ENCODE results near the gene COQ10A.
A peak's percentile ranks its signal among the peaks of the same experiment; 100 is the strongest.
"Not testable (repeated sequence)": the region's sequence is repeated elsewhere in the genome, so short reads cannot be mapped to it uniquely, and the experiment has no call there.

Gene COQ10A

DNA sequence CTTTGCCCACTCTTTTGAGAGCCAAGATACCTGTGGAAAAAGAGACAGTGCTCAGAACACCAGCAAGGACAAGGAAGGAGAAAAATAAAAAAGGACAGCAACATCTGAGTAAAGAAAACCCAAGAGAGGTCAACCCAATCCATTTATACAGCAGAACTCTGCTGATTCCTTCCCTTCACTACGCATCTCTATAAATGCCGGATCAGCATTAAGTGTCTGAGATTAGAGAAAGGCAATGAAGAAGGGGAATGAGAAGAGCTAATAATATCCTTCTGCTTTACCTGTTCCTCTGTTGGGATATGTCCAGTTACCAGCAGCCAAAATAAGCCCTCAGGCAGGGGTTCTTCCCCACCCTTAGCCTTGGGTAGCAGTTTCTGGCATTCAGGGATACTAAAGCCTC, 15.8 kb downstream of the COQ10A start:
- DNase-seq = no peak

GRCh38 chr12:56284263-56284662, 17.5 kb downstream of the COQ10A start:
- not testable (repeated sequence) for DNase-seq

DNA sequence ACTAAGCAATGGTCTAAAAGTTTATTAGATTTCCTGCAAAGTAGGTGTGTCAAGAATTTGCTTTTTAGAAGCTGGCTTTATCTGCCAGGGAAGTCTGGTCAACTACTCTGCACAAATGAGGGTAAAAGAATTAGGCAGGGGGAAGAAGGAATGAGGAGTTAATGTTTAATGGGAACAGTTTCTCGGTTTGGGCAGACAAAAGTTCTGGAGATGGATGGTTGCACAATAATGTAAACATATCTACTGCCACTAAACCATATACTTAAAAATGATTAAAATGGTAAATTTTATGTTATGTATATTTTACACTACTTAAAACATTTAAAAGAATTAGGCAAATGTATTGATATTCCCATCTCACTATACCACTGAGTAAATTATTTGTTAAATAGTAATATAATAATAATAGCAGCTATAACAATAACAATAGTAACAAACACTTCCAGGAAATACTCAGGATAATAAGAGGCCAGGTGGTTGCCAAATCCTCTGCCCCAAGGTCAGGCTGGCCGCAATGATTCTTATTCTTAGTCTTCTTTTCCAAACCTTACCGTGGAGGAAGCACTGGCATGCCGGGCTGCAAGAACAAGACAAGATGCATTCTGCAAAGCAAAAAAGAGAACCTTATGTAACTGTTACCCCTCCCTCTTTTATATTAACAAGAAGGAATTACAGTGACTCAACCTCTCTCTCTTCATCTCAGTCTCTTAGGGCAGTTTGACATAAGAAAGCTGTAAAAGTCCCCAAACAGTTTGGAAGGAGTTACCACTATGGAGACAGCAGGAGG, 19.5 kb downstream of the COQ10A start:
- DNase-seq = no peak

DNA sequence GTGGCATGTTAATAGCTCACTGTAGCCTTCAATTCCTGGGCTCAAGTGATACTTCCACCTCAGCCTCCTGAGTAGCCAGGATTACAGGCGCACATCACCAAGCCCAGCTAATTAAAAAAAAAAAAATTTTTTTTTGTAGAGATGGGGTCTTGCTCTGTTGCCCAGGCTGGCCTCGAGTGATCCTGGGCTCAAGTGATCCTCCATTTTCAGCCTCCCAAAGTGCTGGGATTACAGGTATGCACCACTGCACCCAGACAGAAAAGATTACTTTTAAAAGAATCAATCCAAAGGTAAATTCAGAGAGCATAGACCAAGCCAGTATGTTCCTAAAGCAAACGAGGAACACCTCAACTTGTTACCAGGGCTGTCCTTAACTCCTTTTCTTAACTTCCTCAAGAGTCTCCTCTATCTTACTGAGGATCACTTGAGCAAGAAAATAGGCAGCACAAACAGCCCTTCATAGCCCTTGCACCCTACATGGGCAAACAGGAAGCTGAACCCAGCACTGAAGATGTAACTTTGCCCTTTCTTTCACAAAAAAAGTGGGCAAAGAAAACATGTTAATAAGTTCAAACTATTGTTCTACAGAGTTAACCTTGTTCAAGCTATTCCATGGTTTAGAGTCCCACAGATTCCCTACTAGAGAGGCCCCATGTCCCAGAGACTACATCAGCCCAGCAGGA, 22.1 kb downstream of the COQ10A start:
- no peak for DNase-seq

GRCh38 chr12:56293795-56294194, 27.1 kb downstream of the COQ10A start:
- no peak for DNase-seq

- no peak for DNase-seq
Measured at GRCh38 chr12:56296295-56296694, 29.6 kb downstream of the COQ10A start.

DNA sequence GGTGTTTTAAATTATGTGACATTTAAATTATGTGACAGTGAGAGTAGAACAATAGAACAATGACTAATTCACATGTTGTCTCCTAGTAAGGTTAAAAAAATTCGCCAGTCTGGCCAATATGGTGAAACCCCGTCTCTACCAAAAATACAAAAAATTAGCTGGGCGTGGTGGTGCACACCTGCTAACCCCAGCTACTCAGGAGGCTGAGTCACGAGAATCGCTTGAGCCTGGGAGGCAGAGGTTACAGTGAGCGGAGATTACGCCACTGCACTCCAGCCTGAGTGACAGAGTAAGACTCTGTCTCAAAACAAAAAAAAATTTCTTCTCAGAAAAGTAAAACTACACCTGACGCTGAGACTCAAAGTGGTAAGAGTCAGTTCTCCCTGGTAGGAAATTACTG, 30.7 kb downstream of the COQ10A start:
- peak; percentile 12 for DNase-seq

GRCh38 chr12:56298828-56299227, 32.1 kb downstream of the COQ10A start:
- DNase-seq = no peak

DNA sequence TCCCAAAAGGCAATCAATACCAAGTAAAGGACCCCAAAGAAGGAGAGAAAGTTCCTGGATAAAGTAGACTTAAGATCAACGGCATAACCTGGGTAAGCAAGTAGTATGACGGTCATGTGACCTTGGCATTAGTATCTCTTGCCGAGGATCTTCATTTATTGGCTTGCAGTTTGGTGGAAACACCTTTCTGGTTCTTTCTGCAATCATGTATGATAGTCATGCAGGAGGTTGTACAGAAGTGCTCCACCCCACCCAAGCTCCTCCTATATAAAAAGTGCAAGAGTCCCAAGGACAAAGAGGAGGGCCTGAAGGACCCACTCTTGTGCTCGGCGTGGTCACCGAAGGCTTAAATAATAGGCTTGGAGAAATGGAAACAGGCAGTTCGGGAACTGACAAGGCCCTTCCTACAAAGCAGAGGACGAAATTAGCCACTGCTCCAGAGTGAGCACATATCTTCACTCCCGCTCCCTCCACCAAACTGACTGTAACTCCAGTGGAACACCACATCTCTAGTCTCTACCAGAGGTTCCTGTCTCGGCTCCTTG, 32.6 kb downstream of the COQ10A start:
- peak; percentile 60 for DNase-seq

- peak; percentile 99 for DNase-seq
Measured at GRCh38 chr12:56299853-56300643, 33.3 kb downstream of the COQ10A start, which contains the start of gene CS. CS (minus strand) TSS chr12:56300330; CDS start chr12:56300201, 129 bp downstream.

DNA sequence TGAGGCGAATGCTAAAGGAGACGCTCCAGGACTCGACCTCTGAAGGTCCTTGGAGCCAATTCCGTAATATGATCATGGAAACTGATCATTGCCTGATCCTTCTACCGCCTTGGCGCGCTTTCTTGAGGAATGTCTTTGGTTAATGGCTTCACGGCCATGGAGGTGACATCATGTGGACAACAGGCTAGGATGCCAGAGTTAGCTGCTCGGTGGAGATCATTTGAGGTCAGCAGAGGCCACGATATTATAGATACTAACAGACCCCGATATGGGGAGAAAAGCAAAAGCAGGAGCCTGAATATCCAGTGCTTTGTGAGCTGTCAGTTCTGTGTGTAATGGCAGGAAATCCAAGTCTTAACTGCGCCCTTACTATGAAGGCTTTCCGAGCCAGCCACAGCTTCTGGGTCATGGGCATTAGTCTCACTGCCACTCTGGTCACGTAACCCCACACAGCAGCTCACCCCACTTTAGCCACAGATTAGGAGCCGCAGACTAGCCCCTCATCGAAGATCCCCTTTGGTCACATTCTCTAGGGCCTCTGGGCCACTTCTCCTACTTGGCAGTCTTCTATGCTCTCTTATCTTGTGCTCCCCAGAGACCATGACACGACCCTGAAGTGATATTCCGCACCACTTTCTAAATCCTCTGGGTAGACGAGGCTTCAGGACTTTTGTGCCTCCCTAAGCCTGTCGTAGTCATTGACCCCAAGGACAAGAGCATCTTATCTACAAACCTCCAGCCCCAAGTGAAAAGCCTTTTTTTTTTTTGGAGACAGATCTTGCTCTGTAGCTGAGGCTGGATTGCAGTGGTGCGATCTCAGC, 34.1 kb downstream of the COQ10A start:
- no peak for DNase-seq

GRCh38 chr12:56304276-56304675, 37.5 kb downstream of the COQ10A start:
- DNase-seq = no peak

GRCh38 chr12:56304872-56305590, 38.3 kb downstream of the COQ10A start:
- DNase-seq = no peak

DNA sequence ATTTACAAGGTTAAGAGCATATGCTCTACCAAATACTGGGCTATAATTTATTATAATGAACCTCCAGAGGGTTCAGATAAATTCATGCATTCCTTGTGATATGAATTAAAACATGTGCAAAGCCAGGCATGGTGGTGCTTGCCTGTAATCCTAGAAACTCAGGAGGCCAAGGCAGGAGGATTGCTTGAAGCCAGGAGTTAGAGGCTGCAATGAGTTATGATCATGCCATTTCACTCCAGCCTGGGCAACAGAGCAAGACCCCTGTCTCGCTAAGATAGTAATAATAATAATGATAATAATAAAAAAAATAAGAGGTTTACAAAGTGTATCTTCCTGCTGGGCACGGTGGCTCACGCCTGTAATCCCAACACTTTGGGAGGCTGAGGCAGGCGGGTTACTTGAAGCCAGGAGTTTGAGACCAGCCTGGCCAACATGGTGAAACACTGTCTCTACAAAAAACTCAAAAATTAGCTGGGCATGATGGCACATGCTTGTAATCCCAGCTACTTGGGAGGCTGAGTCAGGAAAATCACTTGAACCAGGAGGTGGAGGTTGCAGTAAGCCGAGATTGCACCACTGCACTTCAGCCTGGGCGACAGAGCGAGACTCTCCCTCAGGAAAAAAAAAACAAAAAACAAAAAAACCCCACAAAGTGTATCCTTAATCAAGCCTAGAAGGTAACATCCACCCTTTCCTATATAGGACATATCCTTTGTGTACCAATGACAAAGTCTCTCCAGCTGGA, 40.7 kb downstream of the COQ10A start:
- DNase-seq = no peak

DNA sequence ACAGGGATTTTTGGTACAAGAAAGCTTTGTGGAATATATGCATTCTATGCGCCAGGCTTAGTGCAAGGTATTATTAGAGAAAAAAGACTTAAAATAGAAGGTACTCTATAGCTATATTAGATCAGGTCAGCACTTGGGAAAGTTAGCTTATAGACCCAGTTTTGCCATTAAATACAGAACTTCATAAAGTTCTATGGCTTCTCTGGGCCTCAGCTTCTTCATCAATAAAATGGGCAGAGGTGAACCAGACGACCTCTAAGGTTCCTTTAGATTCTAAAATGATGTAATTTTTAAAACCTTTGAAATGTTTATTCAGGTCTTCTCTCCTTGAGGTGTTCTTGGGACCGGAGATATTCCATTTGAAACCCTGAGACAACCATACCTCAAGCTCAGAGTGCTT, 42.0 kb downstream of the COQ10A start:
- no peak for DNase-seq

GRCh38 chr12:56311003-56311402, 44.3 kb downstream of the COQ10A start:
- DNase-seq = no peak

DNA sequence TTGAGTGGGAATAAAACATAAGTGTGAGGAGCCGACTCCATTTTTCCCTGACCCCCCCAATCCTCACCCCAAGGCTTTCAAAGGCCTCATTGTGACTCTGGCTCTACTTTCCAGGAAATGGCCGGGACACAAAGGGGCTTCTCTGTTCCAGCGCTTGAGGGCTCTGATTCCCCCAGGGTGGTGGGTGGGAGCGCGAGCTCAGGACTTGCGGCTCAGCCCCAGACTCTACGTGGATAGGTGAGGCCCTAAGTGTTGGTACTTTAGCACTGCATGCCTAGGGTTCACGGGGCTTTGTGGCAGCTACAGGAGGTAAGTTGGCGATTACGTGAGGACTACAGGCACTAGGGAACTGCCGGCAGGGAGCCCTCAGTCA, 48.5 kb downstream of the COQ10A start:
- DNase-seq = no peak

DNA sequence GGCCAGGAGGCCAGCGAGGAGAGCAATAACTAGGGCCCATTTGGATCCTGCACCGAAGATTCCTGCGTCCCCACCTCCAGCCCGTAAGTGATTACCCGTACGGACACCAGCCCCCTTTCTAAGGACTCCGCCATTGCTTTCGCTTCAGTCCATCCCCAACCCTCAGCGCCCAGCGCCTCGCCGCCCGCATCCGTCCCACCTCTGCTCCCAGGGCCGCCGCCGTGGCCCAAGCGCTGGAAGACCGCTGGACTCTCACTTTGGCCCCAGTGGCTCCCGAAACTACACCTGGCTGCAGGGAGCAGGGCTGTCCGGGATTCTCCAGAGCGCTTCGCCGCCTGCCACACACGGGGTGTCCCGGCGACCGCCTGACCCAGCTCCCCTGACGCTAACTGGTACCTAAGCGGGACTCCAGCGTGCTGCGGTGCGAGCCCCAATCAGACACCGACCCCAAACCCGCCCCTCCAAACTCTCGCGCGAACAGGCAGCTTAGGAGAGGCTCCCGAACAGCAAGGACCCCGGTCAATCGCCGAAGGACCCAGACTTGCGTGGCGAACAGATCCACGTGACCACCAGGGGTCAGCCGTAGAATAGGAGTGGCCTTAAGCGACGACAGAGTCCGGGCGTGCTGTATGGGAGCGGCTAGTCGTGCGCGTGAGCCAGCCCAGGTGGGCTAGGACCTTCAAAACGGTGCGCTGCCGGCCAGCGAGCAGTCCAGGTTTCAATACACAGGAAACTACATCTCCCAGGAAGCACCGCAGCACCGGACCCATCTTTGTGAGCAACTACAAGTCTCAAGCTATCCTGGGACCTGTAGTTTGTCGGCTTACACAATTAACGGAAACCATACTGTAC, 49.1 kb downstream of the COQ10A start, which contains the start of gene CNPY2:
CNPY2 (minus strand) TSS at position 367 of the 852 bp plus-strand sequence. CDS start 771 bp downstream, outside the sequence.
- DNase-seq = peak; percentile 96

DNA sequence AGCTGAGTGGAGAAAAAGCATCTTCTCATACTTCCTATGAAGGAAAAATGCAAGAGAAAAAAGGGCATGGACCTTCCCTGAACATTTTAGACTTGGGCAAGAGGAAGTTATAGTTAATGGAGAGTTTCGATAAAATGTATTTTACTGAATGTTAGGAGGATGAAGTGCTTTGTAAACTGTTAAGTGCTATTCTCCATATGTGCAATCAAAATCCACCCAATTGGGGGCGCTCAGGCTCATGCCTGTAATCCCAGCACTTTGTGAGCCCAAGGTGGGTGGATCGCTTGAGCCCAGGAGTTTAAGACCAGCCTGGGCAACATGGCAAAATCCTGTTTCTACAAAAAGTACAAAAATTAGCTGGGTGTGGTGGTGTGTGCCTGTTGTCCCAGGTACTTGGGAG, 50.9 kb downstream of the COQ10A start:
- DNase-seq = no peak
